K562 (cell line): ENCODE data around the gene LAP3. TPM values are rescaled to one million over a fixed set of nuclear protein-coding genes. Genes with fewer than 3 reads are reported as not detected.

Source experiments
- ATAC-seq: fragments of 200-7000 bp; cut with Tn5 transposase; 3 replicates; pipeline ENCODE4 v1.9.1; 2020; ENCODE audit warnings: moderate library complexity
- BruUV-seq: library from RNA; stranded (reverse); fragments of 400-500 nt; replicated peaks from 2 replicates; lab custom pipeline; 2021; lab: Mats Ljungman, UMichigan
- CTCF ChIA-PET: fragments of 300-600 bp; formaldehyde crosslinking; extraction: SDS; loops from one replicate; lab custom pipeline; 2021; ENCODE audit warnings: low intra/inter-chr PET ratio; lab: Yijun Ruan, JAX
- POLR2A ChIA-PET: fragments of 300-600, 350-650 bp; sonication (Branson Sonifier 250); formaldehyde crosslinking; extraction: SDS; loops from one replicate; lab custom pipeline; 2021; ENCODE audit warnings: antibody characterized with exemption, inconsistent platforms; lab: Yijun Ruan, JAX
- DNase-seq, 4 experiments: peaks; one replicate each; pipeline versions ENCODE4 v3.0.0 to v3.0.0-alpha.2; 2011 to 2018; ENCODE audit warnings: low spot score in 3 of 4, mixed read lengths in 3 of 4; ENCODE audit errors: extremely low read depth in 1 of 4
- FAIRE-seq: peaks from 2 replicates; lab custom pipeline; 2011; peaks lifted over from hg19 to GRCh38; lab: Jason Lieb, UNC
- H2AFZ ChIP-seq: 2 replicates; pipeline ENCODE4 v1.6.0; 2011; ENCODE audit warnings: low read depth, low read length, control low read depth, inconsistent platforms
- H3K27ac ChIP-seq: fragments of 200-600 bp; 3 replicates; pipeline ENCODE4 v1.8.0; 2011; ENCODE audit warnings: low read depth, mild to moderate bottlenecking, control low read depth, inconsistent platforms, low read length, moderate library complexity, mixed read lengths; ENCODE audit errors: extremely low read depth
- H3K27me3 ChIP-seq, 2 experiments: fragments of 300-600 bp in 1 of 2; 2 replicates in 1 of 2; 3 replicates in 1 of 2; pipeline versions ENCODE4 v1.6.0 to v1.8.0; 2011; ENCODE audit warnings: inconsistent platforms in 2 of 2, low read length in 2 of 2, mild to moderate bottlenecking in 1 of 2, mixed read lengths in 1 of 2, moderate library complexity in 1 of 2; ENCODE audit not compliant: control insufficient read depth in 2 of 2, insufficient read depth in 2 of 2
- H3K36me3 ChIP-seq: fragments of 300-600 bp; 3 replicates; pipeline ENCODE4 v1.8.0; 2011; ENCODE audit warnings: mild to moderate bottlenecking, low read length, inconsistent platforms; ENCODE audit not compliant: control insufficient read depth, insufficient read depth
- H3K4me1 ChIP-seq, 2 experiments: fragments of 200-600 bp in 1 of 2; replicated peaks in 1 of 2; 2 replicates in 1 of 2; 3 replicates in 1 of 2; pipeline versions ENCODE4 v1.5.1 to v1.8.0; 2011; ENCODE audit warnings: inconsistent platforms in 2 of 2, low read length in 2 of 2, mild to moderate bottlenecking in 1 of 2, mixed read lengths in 1 of 2, moderate library complexity in 1 of 2; ENCODE audit not compliant: control insufficient read depth in 2 of 2, insufficient read depth in 2 of 2
- H3K4me2 ChIP-seq: 2 replicates; pipeline ENCODE4 v1.6.1; 2011; ENCODE audit warnings: low read length, control low read depth, inconsistent platforms, mixed read lengths; ENCODE audit not compliant: insufficient read depth
- H3K4me3 ChIP-seq: fragments of 200-600 bp; sonication (generic), shearing (Covaris generic); 2 replicates; pipeline ENCODE4 v1.5.1; 2016; ENCODE audit warnings: control low read depth, inconsistent platforms
- H3K79me2 ChIP-seq: fragments of 200-600 bp; 3 replicates; pipeline ENCODE4 v1.8.0; 2011; ENCODE audit warnings: low read length, inconsistent platforms; ENCODE audit not compliant: control insufficient read depth, insufficient read depth
- H3K9ac ChIP-seq, 2 experiments: 2 replicates each; pipeline versions ENCODE4 v1.6.0 to v1.6.1; 2011; ENCODE audit warnings: low read depth in 2 of 2, low read length in 2 of 2, control low read depth in 1 of 2, inconsistent platforms in 1 of 2, mild to moderate bottlenecking in 1 of 2, mixed read lengths in 1 of 2; ENCODE audit not compliant: insufficient read depth in 1 of 2
- H3K9me1 ChIP-seq: one replicate; pipeline ENCODE4 v1.6.0; 2011; ENCODE audit warnings: inconsistent platforms, mild to moderate bottlenecking, low read length, moderate library complexity; ENCODE audit not compliant: control insufficient read depth, insufficient read depth
- H3K9me3 ChIP-seq: replicated peaks from 2 replicates; pipeline ENCODE4 v1.5.1; 2011; ENCODE audit warnings: low read depth, low read length, inconsistent platforms; ENCODE audit not compliant: control insufficient read depth, insufficient read depth
- H4K20me1 ChIP-seq: replicated peaks from 2 replicates; pipeline ENCODE4 v1.6.1; 2011; ENCODE audit warnings: low read length, inconsistent platforms, mixed read lengths; ENCODE audit not compliant: control insufficient read depth, insufficient read depth
- NFIC ChIP-seq: fragments of 450-650 bp; IDR thresholded peaks from 2 replicates; pipeline ENCODE4 v1.6.1; 2017; ENCODE audit warnings: mild to moderate bottlenecking, inconsistent platforms
- NFIX ChIP-seq: fragments of 250-450 bp; sonication (Bioruptor Pico); IDR thresholded peaks from 2 replicates; pipeline ENCODE4 v1.4.0; 2020; ENCODE audit warnings: low read depth, mild to moderate bottlenecking, moderate library complexity
- PPARD ChIP-seq: fragments of 250-450 bp; sonication (Bioruptor Pico); IDR thresholded peaks from 2 replicates; pipeline ENCODE4 v1.8.0; 2022; ENCODE audit warnings: inconsistent platforms, mild to moderate bottlenecking, moderate library complexity
- RAD21 ChIP-seq, 2 experiments: fragments of 250-450 bp in 1 of 2; fragments of 450-650 bp in 1 of 2; sonication (Bioruptor Pico) in 1 of 2; formaldehyde crosslinking in 1 of 2; IDR thresholded peaks in 1 of 2; conservative IDR thresholded peaks in 1 of 2; 2 replicates each; pipeline versions ENCODE4 v1.4.0 to v1.8.0; 2020 to 2022; ENCODE audit warnings: mild to moderate bottlenecking in 2 of 2, moderate library complexity in 1 of 2
- WGBS: fragments of 100-300 bp; shearing (Covaris generic); methylation state at CpG from one replicate; pipeline ENCODE4 v1.1.6; 2016; ENCODE audit warnings: low coverage, mixed read lengths; ENCODE audit not compliant: insufficient coverage; ENCODE audit errors: missing lambda C conversion rate; 5-methylcytosine and 5-hydroxymethylcytosine counted together
- in situ Hi-C: fragments of 300-500 bp; cut with MboI; formaldehyde crosslinking; loops from 4 replicates; pipeline ENCODE4 v1.15.0; 2018; ENCODE audit warnings: inconsistent platforms, mixed read lengths
- intact Hi-C: fragments of 100-400 bp; cut with micrococcal nuclease; formaldehyde crosslinking; loops from 2 replicates; pipeline ENCODE4 v1.14.2; 2022
- polyA plus RNA-seq, 8 experiments: library from polyadenylated mRNA; depleted of rRNA in 4 of 8; stranded (reverse) in 5 of 8; unstranded in 3 of 8; fragments of >200 nt; fragmentation: Nextera tagmentation in 2 of 8; fragmentation: Illumina TruSeq in 1 of 8; extraction: Ambion mirVana in 2 of 8; extraction: Trizol in 1 of 8; gene quantifications; 2 replicates each; pipeline versions ENCODE4 v1.2.1 to v1.2.3, GENCODE V29; 2011 to 2014; ENCODE audit warnings: inconsistent platforms in 1 of 8, missing spikeins in 1 of 8
- total RNA-seq, 7 experiments: library from RNA; depleted of rRNA in 6 of 7; stranded (reverse); fragments of >200 nt in 6 of 7; fragmentation: Illumina TruSeq in 2 of 7; extraction: Trizol in 2 of 7; gene quantifications; 2 replicates each; pipeline versions ENCODE4 v1.2.1 to v1.2.3, GENCODE V29; 2011 to 2021; ENCODE audit warnings: low replicate concordance in 1 of 7

The LAP3 gene
- total and polyA plus RNA-seq, 9 of the 15 experiments (the other 6 are each of a cell fraction or from before 2014, with no cell fraction given) = 82.3 to 170 (median 107) TPM

GRCh38 chr4:17544831-17545234 lies 32.2 kb upstream of the LAP3 start:
- Histone ChIP-seq H3K27ac (no peak overlapping the region; the same call in 2 of the 3 replicates), H3K36me3 (no peaks in the 10 kb centered on the region), H3K27me3 (no peaks in the 10 kb centered on the region; a peak in 1 of 5 replicates), H3K9ac (no peak overlapping the region), H4K20me1 (no peaks in the 10 kb centered on the region), H3K4me3 (no peak overlapping the region), H3K79me2 (no peaks in the 10 kb centered on the region), H3K4me2 (no peak overlapping the region), H3K4me1 (peaks cover 0 to 5% of the 10 kb centered on the region in 2 experiments; a peak in 4 of 5 replicates), H3K9me1 (no peaks in the 10 kb centered on the region), H2AFZ (no peak overlapping the region), H3K9me3 (no peaks in the 10 kb centered on the region; the same call in 1 of the 2 replicates)
- FAIRE-seq = no peak
- intact Hi-C loops = loop anchor here (10.0 kb wide), 1 partner anchor 480 kb away; the partner anchor contains the start of gene LCORL
- ChIA-PET CTCF (no interaction called here), POLR2A (interaction anchor here (0.8 to 1.0 kb wide), 3 partner anchors 14 to 115 kb away, joined by 3 read pairs; no protein-coding TSS in a partner anchor)
- TF ChIP-seq NFIX (CRISPR knock-in tag) = peak; percentile 97
- peak; percentile 98 for TF ChIP-seq NFIC
- no peak for TF ChIP-seq PPARD
- peak in 1 of 2 experiments; percentile 13; a peak in 1 of 4 replicates for TF ChIP-seq RAD21 (CRISPR knock-in tag; conservative IDR thresholded peaks at IDR 0.05 in 1 of 2, IDR thresholded peaks at IDR 0.05 in 1 of 2)
- in situ Hi-C loops = loop anchor here (10.0 to 25.0 kb wide), 2 partner anchors 250 to 1042 kb away; no protein-coding TSS in a partner anchor
- BruUV-seq = no TSS peak
- DNase-seq = no peak
- WGBS = 61% methylated on average over 3 of the region's 3 CpGs
- ATAC-seq = no peak
